GM21825 (cell line): ENCODE measurements around the gene IFI44.

Experiments
- ATAC-seq: cut with Tn5 transposase; IDR thresholded peaks from one replicate; pipeline ENCODE4 v1.9.1; 2021; ENCODE audit warnings: mild to moderate bottlenecking, moderate library complexity; ENCODE audit not compliant: unreplicated experiment

The IFI44 gene

DNA sequence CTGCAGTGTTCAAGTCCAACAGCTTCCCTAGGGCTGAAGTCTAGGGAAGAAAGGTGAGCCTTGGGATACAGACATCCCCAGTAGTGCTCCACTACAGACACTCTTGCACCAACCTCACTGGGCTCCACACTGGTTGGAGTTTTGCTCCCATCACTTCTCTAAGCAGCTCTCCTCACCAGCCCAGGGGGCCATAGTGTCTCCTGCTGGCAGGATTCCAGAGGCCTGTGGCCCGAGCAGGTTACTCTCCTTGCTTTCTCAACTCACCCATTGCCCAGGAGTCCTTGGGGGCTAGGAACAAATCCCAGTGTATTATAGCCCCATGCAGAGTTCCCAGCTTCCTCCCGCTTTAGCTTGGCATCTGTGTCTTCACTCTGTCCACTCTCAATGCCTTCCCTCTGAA is 52.8 kb downstream of the IFI44 start:
- no peak for ATAC-seq

GRCh38 chr1:78703806-78704205 is 54.2 kb downstream of the IFI44 start:
- no peak for ATAC-seq

DNA sequence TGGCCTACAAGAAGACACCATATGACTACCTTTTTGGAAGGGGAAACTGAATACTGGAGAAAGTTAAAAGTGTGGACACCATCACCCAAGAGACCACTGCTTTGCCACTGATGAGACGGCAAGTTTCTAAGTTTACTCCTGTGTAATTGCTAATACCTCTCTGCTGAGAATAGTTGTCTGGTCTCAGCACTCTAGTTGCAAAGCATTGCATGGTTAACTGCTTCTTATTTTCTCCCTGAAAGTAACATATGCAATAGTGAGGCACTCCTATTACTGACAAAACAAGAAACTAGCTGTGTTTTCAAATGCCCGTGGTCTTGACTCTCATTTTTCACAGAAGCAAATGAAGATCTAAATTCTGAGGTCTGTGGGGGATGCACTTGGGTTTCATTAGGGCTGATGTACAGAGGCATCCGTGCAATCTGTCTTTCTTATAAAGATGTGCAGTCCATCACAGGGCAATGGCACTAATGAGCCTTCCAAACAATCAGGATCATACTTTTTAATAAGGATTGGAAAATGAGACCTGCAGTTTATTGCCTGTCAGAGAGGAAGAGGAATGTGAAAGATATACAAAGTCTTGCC is 62.9 kb downstream of the IFI44 start:
- no peak for ATAC-seq

GRCh38 chr1:78713297-78713696 is 63.7 kb downstream of the IFI44 start:
- ATAC-seq = no peak
